NCI-H748 (cell line): Measurements from ENCODE around the gene EFEMP2.

Experiments used
- DNase-seq: peaks from one replicate; lab custom pipeline; 2025; ENCODE audit not compliant: unreplicated experiment; lab: John Stamatoyannopoulos, UW

EFEMP2 gene

DNA sequence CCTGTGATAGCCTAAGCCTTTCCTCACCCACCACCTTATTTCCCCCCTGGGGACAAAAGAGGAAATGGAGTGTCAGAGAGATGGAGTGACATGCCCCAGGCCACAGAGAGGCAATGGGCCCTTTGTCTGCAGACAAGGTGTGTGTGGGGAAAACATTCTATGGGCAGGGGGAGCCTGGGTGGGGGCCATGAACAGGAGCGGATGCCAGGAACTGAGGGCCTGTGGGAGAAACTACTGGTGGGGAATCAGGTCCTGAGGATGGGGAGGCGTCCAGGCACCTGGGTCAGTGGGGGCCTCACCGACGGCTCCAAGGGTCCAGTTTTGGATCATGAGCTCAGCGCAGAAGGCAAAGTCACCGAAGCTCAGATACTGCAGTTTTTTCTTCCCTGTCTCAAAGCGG, 12.6 kb upstream of the EFEMP2 start:
- no peak for DNase-seq

DNA sequence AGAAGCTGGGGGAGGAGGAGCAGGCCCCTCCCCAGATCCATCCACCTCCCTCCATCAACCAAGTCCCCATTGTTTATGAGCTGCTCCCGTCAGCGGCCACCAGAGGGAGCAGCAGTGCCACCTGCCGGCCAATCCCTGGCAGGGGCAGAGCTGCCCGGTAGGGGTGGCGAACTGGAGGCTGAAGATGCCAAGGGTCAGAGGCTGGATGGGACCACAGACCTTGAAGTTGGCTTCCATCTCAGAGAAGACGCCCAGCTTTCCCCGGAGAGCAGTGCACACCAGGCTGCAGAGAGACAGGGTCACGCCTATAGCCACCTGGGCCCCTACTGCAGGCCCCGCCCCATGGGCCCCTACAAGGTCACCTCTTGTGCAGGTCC, 12.1 kb upstream of the EFEMP2 start:
- peak; percentile 66 for DNase-seq

DNA sequence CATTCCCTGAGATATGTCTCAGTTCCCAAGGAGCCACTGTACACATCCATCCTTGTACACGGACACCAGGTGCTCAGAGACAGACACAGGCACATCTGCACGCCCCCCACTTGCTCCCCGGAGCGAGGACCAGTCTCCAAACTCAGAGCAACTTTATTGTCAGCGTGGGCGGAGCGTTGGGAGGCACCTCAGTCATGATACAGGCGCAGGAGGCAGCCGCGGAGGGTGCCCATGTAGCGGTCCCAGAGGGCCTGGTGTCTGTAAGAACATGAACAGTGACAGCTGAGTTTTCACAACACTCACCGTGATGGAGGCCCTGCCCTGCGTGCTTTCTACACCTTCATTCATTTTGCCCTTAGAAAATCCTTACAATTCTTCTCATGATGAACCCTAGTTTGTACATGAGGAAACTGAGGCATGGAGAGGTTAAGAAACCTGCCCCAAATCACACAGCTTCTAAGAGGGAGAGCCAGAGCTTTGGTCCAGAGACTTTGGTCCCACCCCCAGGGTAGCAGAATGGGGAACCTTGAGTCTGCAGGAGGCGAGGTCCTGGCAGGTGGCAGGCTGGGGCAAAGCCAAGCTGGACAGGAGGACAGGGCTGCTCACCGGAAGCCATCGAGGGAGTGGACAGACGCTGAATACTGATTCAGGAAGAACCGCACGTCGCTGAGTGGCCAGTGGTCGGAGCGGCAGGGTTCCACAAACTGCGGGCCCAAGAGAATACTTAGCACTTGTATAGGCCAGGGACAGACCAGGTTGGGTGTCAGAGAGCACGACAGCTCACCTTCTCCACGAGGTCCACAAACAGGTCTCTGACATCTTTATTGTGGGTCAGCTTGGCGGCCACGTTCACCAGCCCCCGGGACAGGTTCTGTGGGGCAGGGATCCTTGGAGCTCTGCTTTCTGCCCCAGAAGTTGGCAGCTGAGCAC, 11.5 kb upstream of the EFEMP2 start:
- no peak for DNase-seq

DNA sequence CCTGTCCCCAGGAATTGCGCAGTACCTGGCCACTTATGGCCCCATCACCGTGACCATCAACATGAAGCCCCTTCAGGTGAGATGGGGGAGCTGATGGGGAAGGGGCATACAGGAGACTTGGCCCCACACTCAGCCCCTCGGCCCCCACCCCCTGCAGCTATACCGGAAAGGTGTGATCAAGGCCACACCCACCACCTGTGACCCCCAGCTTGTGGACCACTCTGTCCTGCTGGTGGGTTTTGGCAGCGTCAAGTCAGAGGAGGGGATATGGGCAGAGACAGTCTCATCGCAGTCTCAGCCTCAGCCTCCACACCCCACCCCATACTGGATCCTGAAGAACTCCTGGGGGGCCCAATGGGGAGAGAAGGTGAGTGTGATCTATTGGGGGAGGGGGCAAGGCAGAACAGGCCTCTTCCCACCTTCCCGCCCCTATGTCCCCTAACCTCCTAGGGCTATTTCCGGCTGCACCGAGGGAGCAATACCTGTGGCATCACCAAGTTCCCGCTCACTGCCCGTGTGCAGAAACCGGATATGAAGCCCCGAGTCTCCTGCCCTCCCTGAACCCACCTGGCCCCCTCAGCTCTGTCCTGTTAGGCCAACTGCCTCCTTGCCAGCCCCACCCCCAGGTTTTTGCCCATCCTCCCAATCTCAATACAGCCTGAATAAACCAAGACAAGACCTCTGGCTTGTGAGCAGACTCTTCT, 10.6 kb upstream of the EFEMP2 start:
- DNase-seq, result no peak

DNA sequence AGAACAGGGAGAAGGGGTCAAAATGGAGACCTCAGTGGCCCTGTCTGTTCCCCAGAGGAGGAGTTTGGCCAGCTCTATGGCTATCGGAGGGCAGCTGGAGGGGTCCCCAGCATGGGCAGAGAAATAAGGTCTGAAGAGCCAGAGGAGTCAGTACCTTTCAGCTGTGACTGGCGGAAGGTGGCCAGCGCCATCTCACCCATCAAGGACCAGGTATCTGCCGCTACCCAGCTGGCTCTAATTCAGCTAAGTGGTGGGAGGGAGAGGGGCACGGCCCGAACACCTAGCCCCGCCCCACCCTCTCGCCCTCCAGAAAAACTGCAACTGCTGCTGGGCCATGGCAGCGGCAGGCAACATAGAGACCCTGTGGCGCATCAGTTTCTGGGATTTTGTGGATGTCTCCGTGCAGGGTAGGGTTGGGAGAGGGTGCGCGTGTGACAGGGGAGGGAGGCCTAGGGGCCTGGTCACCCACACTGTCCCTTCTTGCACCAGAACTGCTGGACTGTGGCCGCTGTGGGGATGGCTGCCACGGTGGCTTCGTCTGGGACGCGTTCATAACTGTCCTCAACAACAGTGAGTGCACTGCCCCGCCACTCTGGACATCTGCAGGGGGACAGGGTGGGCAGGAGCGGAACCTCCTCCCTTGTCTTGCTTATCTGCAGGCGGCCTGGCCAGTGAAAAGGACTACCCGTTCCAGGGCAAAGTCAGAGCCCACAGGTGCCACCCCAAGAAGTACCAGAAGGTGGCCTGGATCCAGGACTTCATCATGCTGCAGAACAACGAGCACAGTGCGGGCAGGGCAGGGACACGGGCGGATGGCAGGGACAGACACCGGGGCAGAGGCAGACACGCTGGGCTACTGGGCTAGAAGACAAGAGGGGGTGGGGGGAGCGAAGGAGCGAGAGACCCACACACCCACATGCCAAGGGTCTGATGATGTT, 9.8 kb upstream of the EFEMP2 start:
- no peak for DNase-seq

DNA sequence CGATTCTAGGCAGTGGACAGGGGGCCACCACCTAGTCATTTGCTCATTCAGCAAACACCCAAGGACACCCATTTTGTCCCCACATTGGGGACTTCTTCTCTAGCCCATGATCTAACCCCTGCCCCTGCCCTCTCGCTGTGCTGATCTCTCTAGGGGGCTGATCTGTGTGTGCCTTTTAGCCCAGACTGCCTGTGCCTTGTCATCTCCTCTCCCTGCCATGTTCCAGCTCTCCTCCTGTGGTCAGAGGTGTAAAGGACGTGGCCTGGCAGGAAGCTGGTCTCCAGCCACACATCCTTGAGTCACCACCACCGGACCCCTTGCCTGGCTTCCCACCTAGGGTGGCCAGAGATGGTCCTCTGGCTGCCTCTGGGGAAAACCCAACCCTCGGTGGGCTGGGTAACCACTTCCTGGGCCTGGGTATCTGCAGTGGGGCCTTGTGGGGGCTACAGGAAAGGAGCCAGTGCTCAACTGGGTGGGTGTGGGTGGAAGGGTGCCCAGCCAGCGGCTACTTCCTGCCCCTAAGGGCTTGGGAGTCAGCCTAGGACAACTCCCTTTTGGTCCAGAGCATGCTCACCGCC, 8.3 kb upstream of the EFEMP2 start:
- no peak for DNase-seq

DNA sequence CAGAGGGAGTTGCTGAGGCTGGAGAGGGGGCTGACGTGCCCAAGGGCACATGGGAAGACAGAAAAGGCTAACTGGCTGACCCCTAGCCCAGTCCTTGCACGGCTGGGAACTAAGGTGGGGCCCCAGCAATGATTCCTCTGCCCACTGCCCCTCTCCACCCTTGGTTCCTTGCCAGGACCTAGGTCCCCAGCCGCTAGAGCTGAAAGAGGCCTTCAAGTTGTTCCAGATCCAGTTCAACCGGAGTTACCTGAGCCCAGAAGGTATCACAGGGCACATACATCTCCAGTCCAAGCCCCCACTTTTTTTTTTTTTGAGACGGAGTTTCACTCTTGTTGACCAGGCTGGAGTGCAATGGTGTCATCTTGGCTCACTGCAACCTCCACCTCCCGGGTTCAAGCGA, 7.4 kb upstream of the EFEMP2 start:
- no peak for DNase-seq

DNA sequence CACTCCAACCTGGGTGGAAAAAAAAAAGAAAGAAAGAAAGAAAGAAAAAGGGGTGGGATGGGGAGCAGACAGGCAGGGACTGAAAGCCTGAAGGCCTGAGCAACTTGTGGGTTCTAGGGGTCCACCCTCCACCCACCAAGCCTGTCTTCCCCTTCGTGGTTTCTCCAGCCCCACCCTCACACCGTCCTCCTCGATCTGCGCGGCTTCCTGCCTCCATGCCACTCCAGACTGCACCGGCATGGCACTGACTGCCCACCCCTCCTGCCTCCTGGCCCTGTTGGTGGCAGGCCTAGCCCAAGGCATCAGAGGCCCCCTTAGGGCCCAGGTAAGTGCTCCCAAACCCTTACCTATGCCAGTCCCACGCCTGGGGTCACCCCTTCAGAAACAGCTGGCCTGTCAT, 7.0 kb upstream of the EFEMP2 start, which contains the start of gene CTSW:
CTSW (plus strand) TSS at position 221 of the 400 bp plus-strand sequence; CDS start at position 239, 18 bp downstream.
- no peak for DNase-seq

DNA sequence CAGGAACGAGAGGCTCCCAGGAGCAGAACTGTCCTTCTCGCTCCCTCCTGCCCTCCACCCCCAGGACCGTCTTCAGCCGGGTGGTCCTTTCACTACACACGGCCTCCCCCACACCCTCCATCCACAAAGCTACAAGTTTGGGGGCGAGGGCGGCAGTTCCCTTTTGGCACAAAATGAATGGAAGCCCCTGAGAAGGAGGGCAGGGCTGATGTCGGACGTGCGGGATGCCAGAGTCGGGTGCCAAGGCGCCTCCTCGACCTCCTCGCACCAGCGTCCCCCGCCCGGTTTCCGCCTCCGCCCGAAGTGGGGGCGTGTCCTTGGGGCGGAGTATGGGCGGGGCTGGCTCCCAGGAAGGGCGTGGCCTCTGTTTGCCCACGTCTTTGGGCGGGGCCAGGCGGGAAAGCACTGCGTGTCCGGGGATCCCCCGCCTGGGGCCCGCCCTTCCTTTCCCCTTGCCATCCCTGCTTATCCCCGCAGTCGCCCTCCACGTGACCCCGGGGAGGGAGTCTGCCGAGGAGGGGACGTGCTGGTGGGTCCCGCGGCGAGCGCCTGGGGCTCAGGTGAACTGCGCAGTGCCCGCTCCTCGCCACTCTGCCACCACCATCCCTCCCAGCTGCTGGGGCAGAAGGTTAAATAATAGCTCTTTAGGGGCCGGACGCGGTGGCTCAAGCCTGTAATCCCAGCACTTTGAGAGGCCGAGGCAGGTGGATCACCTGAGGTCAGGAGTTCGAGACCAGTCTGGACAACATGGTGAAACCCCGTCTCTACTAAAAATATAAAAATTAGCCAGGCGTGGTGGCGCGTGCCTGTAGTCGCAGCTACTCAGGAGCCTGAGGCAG, 937 bp upstream of the EFEMP2 start:
- DNase-seq, result peak; percentile 90

DNA sequence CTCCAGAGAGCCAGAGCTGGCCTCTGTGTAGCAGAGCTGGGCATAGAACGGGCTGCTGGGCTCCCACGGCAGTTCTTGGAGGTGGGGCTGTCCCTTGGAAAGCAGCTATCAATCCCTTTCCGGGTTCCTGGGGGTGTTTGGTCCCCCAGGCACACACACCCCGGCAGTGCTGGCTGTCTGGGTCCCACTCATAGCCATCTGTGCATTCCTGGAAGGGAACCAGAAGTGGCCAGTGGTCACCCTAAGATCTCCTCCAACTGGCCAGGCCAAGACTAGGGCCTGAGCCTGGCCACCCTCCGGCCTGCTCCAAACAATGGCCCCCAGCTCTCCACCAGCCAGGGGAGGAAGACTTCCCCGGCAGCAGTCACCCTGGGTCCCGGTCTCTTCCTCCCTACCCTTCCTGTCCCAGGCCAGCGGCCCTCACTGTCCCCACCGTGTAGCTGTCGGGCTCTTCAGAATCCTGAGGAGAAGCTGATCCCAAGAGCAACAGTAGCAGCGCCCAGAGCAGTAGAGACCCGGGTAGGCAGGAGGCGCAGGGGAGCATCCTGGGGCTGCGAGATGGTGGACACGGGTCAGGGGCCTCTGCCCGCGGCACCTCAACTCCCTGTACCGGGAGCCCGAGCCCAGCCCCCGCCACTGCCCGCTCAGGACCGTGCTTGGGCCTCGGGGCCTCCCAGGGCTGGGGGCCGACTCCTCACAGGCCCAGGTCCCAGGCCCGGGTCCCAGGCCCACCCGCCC, 620 bp downstream of the EFEMP2 start:
- no peak for DNase-seq

DNA sequence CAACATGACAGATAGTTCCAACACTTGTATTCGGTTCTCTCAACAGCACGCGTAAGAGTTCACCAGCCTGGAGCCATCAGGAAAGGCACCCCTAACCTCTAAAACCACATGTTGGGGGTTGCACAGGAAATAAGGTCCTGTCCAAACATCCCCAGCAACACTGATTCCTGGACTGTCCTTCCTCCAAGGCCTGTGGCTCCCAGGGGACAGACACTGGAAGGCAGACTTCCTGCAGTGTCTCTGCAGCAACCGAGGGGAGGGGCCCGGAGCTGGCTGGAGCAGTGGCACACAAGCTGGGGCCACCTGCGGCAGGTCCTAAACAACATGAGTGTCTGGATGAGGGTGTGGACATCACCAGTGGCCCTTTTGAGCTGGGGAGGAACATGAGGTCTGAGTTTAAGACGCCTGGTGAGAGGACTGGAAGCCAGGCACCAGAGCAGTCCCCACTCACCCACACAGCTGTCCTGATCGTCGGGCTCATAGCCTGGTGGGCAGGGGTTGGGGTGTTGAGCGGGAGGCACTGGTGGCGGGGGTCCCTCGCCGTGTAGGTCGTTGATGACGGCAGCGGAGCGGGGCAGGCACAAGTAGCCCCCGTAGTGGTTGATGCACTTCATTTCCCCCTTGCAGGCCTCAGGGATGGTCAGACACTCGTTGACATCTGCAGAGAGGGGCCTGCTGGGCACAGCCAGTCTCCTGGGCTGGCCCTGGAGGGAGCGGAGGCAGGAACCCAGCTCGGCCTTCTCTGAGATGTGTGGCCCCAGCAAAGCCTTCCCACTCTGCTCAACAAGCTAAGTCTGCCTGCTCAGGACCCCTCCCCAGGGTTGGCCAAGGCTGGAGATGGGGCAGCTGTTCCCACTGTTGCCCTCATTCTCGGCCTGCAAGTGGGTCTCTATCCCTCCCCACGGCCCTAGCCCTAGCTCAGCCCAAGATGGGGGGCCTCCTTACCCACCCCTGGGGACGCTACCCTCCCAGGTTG, 1.6 kb downstream of the EFEMP2 start:
- DNase-seq, result no peak

DNA sequence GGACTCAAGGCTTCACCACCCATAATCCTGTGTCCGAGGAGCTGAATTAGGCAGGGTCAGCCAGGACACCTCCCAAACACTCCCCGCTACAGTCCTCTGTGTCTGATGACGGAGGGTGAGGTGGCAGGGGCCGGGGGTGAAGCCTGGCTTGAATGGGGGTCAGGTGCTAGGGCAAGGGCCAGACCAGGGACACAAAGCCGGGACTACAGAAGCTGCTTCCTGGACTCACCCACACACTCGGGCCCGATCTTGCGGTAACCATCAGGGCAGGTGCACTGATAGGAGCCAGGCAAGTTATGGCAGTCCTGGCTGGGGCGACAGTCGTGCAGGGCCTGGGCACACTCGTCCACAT, 2.3 kb downstream of the EFEMP2 start:
- no peak for DNase-seq

DNA sequence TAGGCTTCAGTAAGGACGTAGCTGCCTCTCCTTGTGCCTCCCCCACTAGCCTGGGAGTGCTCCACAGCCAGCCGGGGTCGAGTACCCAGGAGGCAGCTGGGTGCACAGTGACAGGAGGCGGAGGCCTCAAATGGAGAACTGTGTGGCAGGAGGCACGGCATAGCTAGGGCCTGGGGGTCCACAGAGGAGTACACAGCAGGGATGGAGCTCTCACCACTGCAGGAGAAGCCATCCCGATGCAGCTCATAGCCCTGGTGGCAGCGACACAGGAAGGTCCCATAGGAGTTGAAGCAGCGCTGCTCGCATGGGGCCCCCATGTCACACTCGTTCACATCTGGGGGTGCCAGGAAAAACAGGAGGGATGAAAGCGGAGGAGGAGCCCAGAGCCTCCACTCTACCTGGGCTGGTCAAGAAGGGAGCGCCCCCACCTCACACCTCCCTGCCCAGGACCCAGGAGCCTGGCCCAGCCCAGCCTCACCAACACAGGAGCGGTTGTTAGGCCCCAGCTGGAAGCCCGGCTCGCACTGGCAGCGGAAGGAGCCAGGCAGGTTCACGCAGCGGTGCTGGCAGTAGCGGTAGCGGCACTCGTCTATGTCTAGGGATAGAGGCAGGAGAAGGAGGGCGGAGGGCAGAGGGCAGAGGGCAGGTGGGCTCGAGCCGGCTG, 2.8 kb downstream of the EFEMP2 start:
- no peak for DNase-seq

DNA sequence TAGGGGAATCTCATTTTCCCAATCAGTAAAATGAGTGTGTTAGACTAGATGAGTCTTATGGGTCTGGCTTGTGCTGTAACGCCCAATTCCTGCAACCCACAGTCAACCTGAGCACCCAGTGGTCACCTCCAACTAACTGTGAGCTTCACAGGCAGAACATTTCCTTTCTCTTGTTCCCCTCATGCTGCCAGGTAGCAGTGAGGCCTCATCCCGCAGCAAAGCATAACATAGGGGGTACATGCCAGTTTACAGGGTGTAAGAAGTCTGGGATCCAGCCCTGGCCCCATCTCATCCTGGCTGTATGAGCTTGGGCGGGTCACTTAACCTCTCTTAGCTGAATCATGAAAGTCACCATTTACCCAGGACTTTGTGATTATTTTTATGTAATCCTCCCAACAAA, 3.7 kb downstream of the EFEMP2 start:
- no peak for DNase-seq

DNA sequence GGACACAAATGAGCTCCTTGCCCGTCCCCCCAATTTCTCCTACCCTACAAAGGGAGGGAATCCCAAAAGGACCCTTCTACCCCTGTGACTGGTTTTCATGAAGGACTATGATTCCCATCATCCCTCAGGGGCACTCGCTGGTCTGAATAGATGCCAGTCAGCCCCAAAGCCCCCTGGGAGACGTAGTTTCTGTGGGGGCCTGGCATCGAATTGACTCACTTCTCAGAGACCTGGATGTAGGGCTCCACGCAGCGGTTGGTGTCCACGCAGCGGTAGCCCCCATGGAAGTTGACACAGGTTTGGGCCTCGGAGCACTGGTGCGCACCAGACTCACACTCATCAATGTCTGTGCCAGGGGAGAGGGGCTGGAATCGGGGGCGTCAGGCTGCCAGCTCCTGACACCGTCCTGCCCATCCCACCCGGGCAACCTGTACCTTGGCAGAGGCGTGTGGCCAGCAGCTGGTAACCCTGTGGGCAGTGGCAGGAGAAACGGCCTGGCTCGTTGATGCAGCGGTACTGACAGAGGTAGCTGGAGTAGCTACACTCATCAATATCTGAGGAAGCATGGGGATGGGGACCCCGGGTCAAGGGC, 4.4 kb downstream of the EFEMP2 start:
- DNase-seq, result peak; percentile 52

DNA sequence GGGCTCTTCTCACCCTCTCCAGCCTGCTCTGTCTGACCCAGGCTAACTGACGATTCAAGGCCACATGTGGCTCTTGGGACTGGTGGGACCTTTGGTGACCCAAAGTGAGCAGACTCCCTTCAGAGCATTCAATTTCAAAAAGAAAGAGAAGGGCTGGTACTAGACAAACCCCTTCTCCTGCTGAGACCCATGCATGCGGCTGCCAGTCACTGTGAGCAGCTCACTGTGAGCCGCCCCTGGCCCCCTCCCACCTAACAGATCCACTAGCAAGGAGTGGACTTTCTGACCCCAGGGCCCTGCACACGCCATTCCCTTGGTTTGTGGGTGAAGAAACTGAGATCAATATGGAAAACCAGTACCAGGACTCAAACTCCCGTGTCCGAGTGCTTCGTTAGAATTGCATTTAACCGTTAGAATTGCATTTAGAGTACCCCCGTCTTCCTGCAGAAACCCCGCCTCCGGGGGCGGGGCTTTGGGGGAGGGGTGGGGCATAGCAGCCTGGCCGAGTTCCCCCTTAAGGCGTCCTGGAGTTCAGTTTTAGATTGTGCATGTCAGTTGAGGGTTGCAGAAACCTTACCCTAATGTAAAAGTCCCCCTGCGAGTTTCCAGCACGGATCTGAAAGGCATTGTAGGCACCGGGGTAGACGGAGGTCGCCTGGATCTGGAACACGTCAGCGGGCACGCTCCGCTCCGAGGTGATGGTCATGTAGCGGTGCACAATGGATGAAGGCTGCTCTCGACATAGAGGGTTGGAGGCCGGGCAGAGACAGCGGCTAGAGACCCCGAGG, 5.1 kb downstream of the EFEMP2 start:
- DNase-seq, result no peak
